B cell (primary cell): Measurements from ENCODE around the gene JAG2. TPM values are rescaled to one million over a fixed set of nuclear protein-coding genes. Genes with fewer than 3 reads are reported as not detected.

Experiments used
- ATAC-seq: fragments of 200-7000 bp; cut with Tn5 transposase; one replicate; pipeline ENCODE4 v1.10.0; 2021; ENCODE audit warnings: low read depth, mild to moderate bottlenecking, moderate number of reproducible peaks, moderate library complexity
- CTCF ChIA-PET: fragments of 350-600 bp; sonication (Branson Sonifier 250); formaldehyde crosslinking; loops from one replicate; lab custom pipeline; 2021; ENCODE audit warnings: antibody characterized with exemption, inconsistent platforms; lab: Charles Lee
- POLR2A ChIA-PET: fragments of 350-600 bp; sonication (Branson Sonifier 250); formaldehyde crosslinking; loops from one replicate; lab custom pipeline; 2021; ENCODE audit warnings: antibody characterized with exemption; lab: Charles Lee
- DNase-seq: peaks from one replicate; pipeline ENCODE4 v3.0.0; 2013
- H2AFZ ChIP-seq: 2 replicates; pipeline ENCODE4 v1.6.1; 2012; ENCODE audit warnings: mild to moderate bottlenecking, low read depth, low read length; ENCODE audit not compliant: insufficient read depth, poor library complexity, severe bottlenecking
- H3K27ac ChIP-seq, 2 donors: 1 replicate in 1 of 2; 2 replicates in 1 of 2; pipeline ENCODE4 v1.5.1; 2012 to 2013; ENCODE audit warnings: low read length in 2 of 2, mild to moderate bottlenecking in 2 of 2, moderate library complexity in 1 of 2
- H3K27me3 ChIP-seq, 4 experiments: fragments of 200-600 bp in 1 of 4; sonication (generic) in 1 of 4; replicated peaks in 1 of 4; 1 replicate in 2 of 4; 2 replicates in 2 of 4; pipeline versions ENCODE4 v1.6.1 to v1.7.0; 2013 to 2016; ENCODE audit warnings: low read length in 3 of 4, mild to moderate bottlenecking in 2 of 4, mixed read lengths in 1 of 4, moderate library complexity in 1 of 4; ENCODE audit not compliant: insufficient read depth in 4 of 4, control insufficient read depth in 3 of 4; ENCODE audit errors: control extremely low read depth in 1 of 4
- H3K36me3 ChIP-seq, 2 experiments: replicated peaks in 1 of 2; 1 replicate in 1 of 2; 2 replicates in 1 of 2; pipeline versions ENCODE4 v1.6.1 to v1.7.1; 2013; ENCODE audit warnings: low read length in 1 of 2; ENCODE audit not compliant: insufficient read depth in 2 of 2, control insufficient read depth in 1 of 2; ENCODE audit errors: control extremely low read depth in 1 of 2, extremely low read depth in 1 of 2
- H3K4me1 ChIP-seq, 2 donors: fragments of 200-600 bp in 1 of 2; sonication (generic) in 1 of 2; 1 replicate in 1 of 2; 2 replicates in 1 of 2; pipeline versions ENCODE4 v1.5.1 to v1.6.1; 2013 to 2017; ENCODE audit warnings: low read length in 2 of 2; ENCODE audit not compliant: control insufficient read depth in 2 of 2, insufficient read depth in 2 of 2
- H3K4me2 ChIP-seq: replicated peaks from 2 replicates; pipeline ENCODE3; 2012; ENCODE audit warnings: mild to moderate bottlenecking, low read depth, low read length; ENCODE audit not compliant: poor library complexity, severe bottlenecking
- H3K4me3 ChIP-seq, 5 experiments: fragments of 200-600 bp in 1 of 5; sonication (generic) in 1 of 5; 1 replicate in 3 of 5; 2 replicates in 2 of 5; pipeline versions ENCODE4 v1.5.1 to v1.7.0; 2011 to 2016; ENCODE audit warnings: low read length in 4 of 5, mild to moderate bottlenecking in 4 of 5, low read depth in 2 of 5, control low read depth in 1 of 5, moderate library complexity in 1 of 5; ENCODE audit not compliant: insufficient read depth in 1 of 5; ENCODE audit errors: control extremely low read depth in 1 of 5, extremely low read depth in 1 of 5
- H3K79me2 ChIP-seq: fragments of 200-600 bp; sonication (generic); one replicate; pipeline ENCODE4 v1.6.0; 2016; ENCODE audit warnings: low read length; ENCODE audit not compliant: control insufficient read depth, insufficient read depth
- H3K9ac ChIP-seq: fragments of 200-600 bp; sonication (generic); 2 replicates; pipeline ENCODE4 v1.6.1; 2017; ENCODE audit warnings: mild to moderate bottlenecking, low read length, moderate library complexity
- H3K9me3 ChIP-seq, 3 donors: one replicate each; pipeline versions ENCODE4 v1.6.1 to v1.7.1; 2013; ENCODE audit warnings: low read length in 2 of 3; ENCODE audit not compliant: control insufficient read depth in 2 of 3, insufficient read depth in 1 of 3; ENCODE audit errors: control extremely low read depth in 1 of 3
- H4K20me1 ChIP-seq: 2 replicates; pipeline ENCODE4 v1.6.0; 2012; ENCODE audit warnings: mild to moderate bottlenecking, low read length; ENCODE audit not compliant: insufficient read depth, control insufficient read depth, poor library complexity, severe bottlenecking
- H3K27ac Mint-ChIP-seq: one replicate; pipeline ENCODE4 v1.8.0; 2021; ENCODE audit warnings: mixed read lengths
- H3K27me3 Mint-ChIP-seq: one replicate; pipeline ENCODE4 v1.8.0; 2021; ENCODE audit warnings: mixed read lengths
- H3K4me1 Mint-ChIP-seq: one replicate; pipeline ENCODE4 v1.8.0; 2021; ENCODE audit warnings: mixed read lengths
- H3K4me3 Mint-ChIP-seq: one replicate; pipeline ENCODE4 v1.8.0; 2021; ENCODE audit warnings: mixed read lengths
- H3K9me3 Mint-ChIP-seq: one replicate; pipeline ENCODE4 v1.8.0; 2022; ENCODE audit warnings: mixed read lengths; ENCODE audit not compliant: insufficient read depth
- CTCF ChIP-seq: fragments of 200-600 bp; IDR thresholded peaks from one replicate; pipeline ENCODE4 v1.8.0; 2022; ENCODE audit warnings: antibody characterized with exemption, mild to moderate bottlenecking
- EZH2 ChIP-seq: IDR thresholded peaks from 2 replicates; pipeline ENCODE4 v1.6.1; 2012; ENCODE audit warnings: borderline replicate concordance, low read depth, mild to moderate bottlenecking, moderate library complexity, low read length; ENCODE audit not compliant: insufficient read depth, poor library complexity, severe bottlenecking
- WGBS: methylation state at CpG from one replicate; pipeline ENCODE4 v1.1.5; 2013; ENCODE audit warnings: missing lambda C conversion rate; ENCODE audit not compliant: insufficient coverage; 5-methylcytosine and 5-hydroxymethylcytosine counted together
- intact Hi-C: fragments of 100-400 bp; cut with micrococcal nuclease; formaldehyde crosslinking; loops from one replicate; pipeline ENCODE4 v1.10.0; 2022
- polyA plus RNA-seq: library from polyadenylated mRNA; depleted of rRNA; stranded (reverse); fragments of >200 nt; gene quantifications from 2 replicates; pipeline ENCODE4 v1.2.3, GENCODE V29; 2012
- total RNA-seq, 2 donors: library from RNA; stranded (reverse); fragments of 120-200 nt in 1 of 2; gene quantifications; 1 replicate in 1 of 2; 2 replicates in 1 of 2; pipeline versions ENCODE4 v1.2.3 to v1.2.4, GENCODE V29; 2013 to 2022

Gene JAG2
- total and polyA plus RNA-seq, 2 donors (not counting 1 experiment from before 2014, with no cell fraction given): 0.27 to 0.34 TPM

GRCh38 chr14:105165134-105165704 lies 3.4 kb downstream of the JAG2 start:
- Histone ChIP-seq H3K79me2 (no peaks in the 10 kb centered on the region), H3K4me2 (no peak overlapping the region), H3K9ac (no peak overlapping the region), H3K4me3 (no peak overlapping the region), H3K9me3 (no peaks in the 10 kb centered on the region), H3K27me3 (peaks cover 0 to 34% (median 14%) of the 10 kb centered on the region in 4 experiments), H3K36me3 (no peaks in the 10 kb centered on the region), H3K27ac (no peak overlapping the region), H4K20me1 (no peaks in the 10 kb centered on the region), H3K4me1 (peaks cover 15 to 16% of the 10 kb centered on the region in 2 donors), H2AFZ (no peak overlapping the region)
- H3K4me1 Mint-ChIP-seq: peaks cover 23% of the 10 kb centered on the region
- TF ChIP-seq EZH2 (no peak), CTCF (no peak)
- no peaks in the 10 kb centered on the region for H3K9me3 Mint-ChIP-seq
- ChIA-PET POLR2A (no interaction called here), CTCF (interaction anchor here (1.4 kb wide), 1 partner anchor 75 kb away, joined by 5 read pairs; no protein-coding TSS in a partner anchor)
- intact Hi-C loops: no loop called here
- no peak overlapping the region for H3K27ac Mint-ChIP-seq
- ATAC-seq (no peak), DNase-seq (no peak)
- peaks cover 17% of the 10 kb centered on the region for H3K27me3 Mint-ChIP-seq
- peak overlapping the region; percentile 32 for H3K4me3 Mint-ChIP-seq
- 27% methylated on average over 7 of the region's 10 CpGs for WGBS

DNA sequence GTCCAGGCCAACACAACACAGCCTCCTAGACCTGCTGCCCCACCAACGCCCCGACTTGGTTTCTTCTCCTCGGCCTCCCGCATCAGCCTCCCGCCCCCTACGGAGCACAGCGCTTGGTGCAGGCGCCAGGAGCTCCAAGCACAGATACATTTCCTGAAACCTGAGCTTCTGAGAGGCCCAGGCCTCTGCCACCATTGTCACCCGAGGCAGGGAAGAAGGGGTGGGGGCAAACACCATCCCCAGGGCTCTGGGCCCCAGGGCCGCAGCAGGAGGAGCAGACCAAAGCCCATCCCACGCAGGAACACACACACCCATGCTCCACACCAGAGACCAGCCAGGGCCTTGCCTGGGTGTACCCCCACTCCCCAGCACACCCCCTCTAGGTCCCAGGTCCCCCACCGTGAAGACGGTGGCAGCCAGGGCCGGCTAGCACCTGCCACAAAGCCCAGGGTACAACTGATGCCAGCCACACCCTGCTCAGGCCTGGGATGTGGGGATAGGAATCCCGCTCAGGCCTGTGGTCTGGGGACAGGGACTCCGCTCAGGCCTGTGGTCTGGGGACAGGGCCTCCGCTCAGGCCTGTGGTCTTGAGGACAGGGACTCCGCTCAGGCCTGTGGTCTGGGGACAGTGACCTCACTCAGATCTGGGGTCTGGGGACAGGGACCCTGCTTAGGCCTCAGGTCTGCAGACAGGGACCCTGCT lies 5.4 kb downstream of the JAG2 start:
- Mint-ChIP-seq H3K9me3 (no peaks in the 10 kb centered on the region), H3K4me3 (no peak overlapping the region), H3K4me1 (peaks cover 15% of the 10 kb centered on the region), H3K27me3 (peaks cover 7% of the 10 kb centered on the region), H3K27ac (no peak overlapping the region)
- no peaks in the 10 kb centered on the region for H3K36me3 ChIP-seq
- no peaks in the 10 kb centered on the region for H3K79me2 ChIP-seq
- H3K4me3 ChIP-seq: no peak overlapping the region
- no peak overlapping the region for H2AFZ ChIP-seq
- H3K27ac ChIP-seq: no peak overlapping the region
- intact Hi-C loops: no loop called here
- no peak for DNase-seq
- no peak for TF ChIP-seq CTCF
- no peak for TF ChIP-seq EZH2
- ChIA-PET CTCF (no interaction called here), POLR2A (no interaction called here)
- no peaks in the 10 kb centered on the region for H4K20me1 ChIP-seq
- H3K9ac ChIP-seq: no peak overlapping the region
- no peak for ATAC-seq
- WGBS: 90% methylated on average over 13 of the region's 18 CpGs
- H3K4me2 ChIP-seq: no peak overlapping the region
- peaks cover 7 to 10% of the 10 kb centered on the region in 2 donors for H3K4me1 ChIP-seq
- no peaks in the 10 kb centered on the region for H3K9me3 ChIP-seq
- peaks cover 0 to 20% (median 6%) of the 10 kb centered on the region in 4 experiments for H3K27me3 ChIP-seq
